PC-3 (cell line): Measurements from ENCODE around the gene NKD2. TPM values are rescaled to one million over a fixed set of nuclear protein-coding genes. Genes with fewer than 3 reads are reported as not detected.

Source experiments
- ATAC-seq: fragments of 200-7000 bp; cut with Tn5 transposase; 2 replicates; pipeline ENCODE4 v1.9.1; 2020; ENCODE audit warnings: mild to moderate bottlenecking, moderate library complexity
- BruUV-seq: library from RNA; stranded (reverse); fragments of 400-500 nt; replicated peaks from 2 replicates; lab custom pipeline; 2021; lab: Mats Ljungman, UMichigan
- CTCF ChIA-PET: fragments of 300-600 bp; sonication (Branson Sonifier 250); formaldehyde crosslinking; loops from one replicate; lab custom pipeline; 2022; ENCODE audit warnings: antibody characterized with exemption; lab: Charles Lee
- POLR2A ChIA-PET: fragments of 300-600 bp; sonication (Branson Sonifier 250); formaldehyde crosslinking; loops from one replicate; lab custom pipeline; 2022; ENCODE audit warnings: antibody characterized with exemption; ENCODE audit not compliant: unreplicated experiment; lab: Charles Lee
- DNase-seq: peaks from one replicate; pipeline ENCODE4 v3.0.0-alpha.2; 2015
- H2AFZ ChIP-seq: fragments of 300-600 bp; sonication (generic); 2 replicates; pipeline ENCODE4 v1.6.0; 2016; ENCODE audit warnings: antibody characterized with exemption, low read length
- H3F3A ChIP-seq: fragments of 300-600 bp; sonication (generic); one replicate; pipeline ENCODE4 v1.6.0; 2017; ENCODE audit warnings: antibody characterized with exemption, low read length, control low read depth, mild to moderate bottlenecking; ENCODE audit not compliant: unreplicated experiment
- H3K27ac ChIP-seq: fragments of 300-600 bp; sonication (generic); 2 replicates; pipeline ENCODE4 v1.5.1; 2016; ENCODE audit warnings: mild to moderate bottlenecking, low read length
- H3K27me3 ChIP-seq: fragments of 300-600 bp; sonication (generic); 2 replicates; pipeline ENCODE4 v1.6.1; 2016; ENCODE audit warnings: low read length, mixed read lengths
- H3K36me3 ChIP-seq: fragments of 300-600 bp; sonication (generic); 2 replicates; pipeline ENCODE4 v1.6.1; 2016; ENCODE audit warnings: low read depth, mixed run types, low read length, mixed read lengths
- H3K4me1 ChIP-seq: fragments of 300-600 bp; sonication (generic); 2 replicates; pipeline ENCODE4 v1.5.1; 2016; ENCODE audit warnings: low read length; ENCODE audit not compliant: insufficient read depth
- H3K4me2 ChIP-seq: fragments of 300-600 bp; sonication (generic); 2 replicates; pipeline ENCODE4 v1.6.0; 2016; ENCODE audit warnings: low read length
- H3K4me3 ChIP-seq: fragments of 300-600 bp; sonication (generic); 2 replicates; pipeline ENCODE4 v1.5.1; 2016; ENCODE audit warnings: mild to moderate bottlenecking, low read length, mixed read lengths
- H3K79me2 ChIP-seq: fragments of 300-600 bp; sonication (generic); 2 replicates; pipeline ENCODE4 v1.6.1; 2017; ENCODE audit warnings: low read length, mixed read lengths
- H3K9ac ChIP-seq: fragments of 300-600 bp; sonication (generic); 2 replicates; pipeline ENCODE4 v1.6.0; 2016; ENCODE audit warnings: mild to moderate bottlenecking, low read length
- H3K9me2 ChIP-seq: fragments of 300-600 bp; sonication (generic); replicated peaks from 2 replicates; pipeline ENCODE4 v1.6.1; 2016; ENCODE audit warnings: mixed run types, low read length, mixed read lengths
- H3K9me3 ChIP-seq: fragments of 300-600 bp; sonication (generic); 2 replicates; pipeline ENCODE4 v1.6.1; 2016; ENCODE audit warnings: low read length, mixed read lengths
- H4K20me1 ChIP-seq: fragments of 300-600 bp; sonication (generic); 2 replicates; pipeline ENCODE4 v1.6.1; 2016; ENCODE audit warnings: low read length, mixed read lengths
- CTCF ChIP-seq: fragments of 300-600 bp; sonication (generic); conservative IDR thresholded peaks from 2 replicates; pipeline ENCODE4 v1.5.1; 2017; ENCODE audit warnings: antibody characterized with exemption, low read depth, mild to moderate bottlenecking, low read length
- EZH2 ChIP-seq: fragments of 300-600 bp; sonication (generic); IDR thresholded peaks from one replicate; pipeline ENCODE4 v1.6.1; 2017; ENCODE audit warnings: antibody characterized with exemption, mild to moderate bottlenecking, low read length; ENCODE audit not compliant: unreplicated experiment
- EZH2phosphoT487 ChIP-seq: fragments of 300-600 bp; sonication (generic); IDR thresholded peaks from 2 replicates; pipeline ENCODE4 v1.6.1; 2018; ENCODE audit warnings: mild to moderate bottlenecking, antibody characterized with exemption, low read length, borderline replicate concordance
- intact Hi-C: fragments of 100-400 bp; cut with micrococcal nuclease; formaldehyde crosslinking; loops from 2 replicates; pipeline ENCODE4 v1.9.0; 2023
- total RNA-seq: library from RNA; depleted of rRNA; stranded (reverse); fragments of >200 nt; gene quantifications from 2 replicates; pipeline ENCODE4 v1.2.3, GENCODE V29; 2014

Gene NKD2
- total RNA-seq, 1 experiment from 2014 or later = 1.6 TPM

- Histone ChIP-seq H3K79me2 (no peaks in the 10 kb centered on the region), H3F3A (no peaks in the 10 kb centered on the region), H3K9me3 (no peaks in the 10 kb centered on the region), H4K20me1 (0 out of 2 replicates have a peak, but pooled peaks cover 5% of the 10 kb centered on the region), H3K9me2 (no peaks in the 10 kb centered on the region), H3K27me3 (no peaks in the 10 kb centered on the region), H2AFZ (no peak overlapping the region), H3K4me3 (no peak overlapping the region), H3K27ac (no peak overlapping the region), H3K4me2 (no peak overlapping the region), H3K36me3 (no peaks in the 10 kb centered on the region), H3K9ac (no peak overlapping the region), H3K4me1 (no peaks in the 10 kb centered on the region)
- no peak for TF ChIP-seq EZH2phosphoT487
- no peak for TF ChIP-seq EZH2
- TF ChIP-seq CTCF = no peak
- CTCF ChIA-PET = no interaction called here
- intact Hi-C loops = loop anchor here (5.0 kb wide), 1 partner anchor 92 kb away; no protein-coding TSS in a partner anchor
- BruUV-seq = no TSS peak
- POLR2A ChIA-PET = no interaction called here
- ATAC-seq (no peak), DNase-seq (no peak)
Observed at GRCh38 chr5:1014346-1014745, 5.7 kb downstream of the NKD2 start.

GRCh38 chr5:1014781-1015221 lies 6.2 kb downstream of the NKD2 start:
- no peak overlapping the region for H2AFZ ChIP-seq
- H3F3A ChIP-seq = no peaks in the 10 kb centered on the region
- no peaks in the 10 kb centered on the region for H3K9me2 ChIP-seq
- no TSS peak for BruUV-seq
- no peak overlapping the region for H3K9ac ChIP-seq
- H3K4me2 ChIP-seq = no peak overlapping the region
- no peak overlapping the region for H3K4me3 ChIP-seq
- no peaks in the 10 kb centered on the region for H3K4me1 ChIP-seq
- DNase-seq = no peak
- H4K20me1 ChIP-seq = 0 out of 2 replicates have a peak, but pooled peaks cover 5% of the 10 kb centered on the region
- H3K9me3 ChIP-seq = no peaks in the 10 kb centered on the region
- ChIA-PET CTCF (no interaction called here), POLR2A (no interaction called here)
- intact Hi-C loops = loop anchor here (5.0 kb wide), 1 partner anchor 92 kb away; no protein-coding TSS in a partner anchor
- H3K36me3 ChIP-seq = no peaks in the 10 kb centered on the region
- H3K79me2 ChIP-seq = no peaks in the 10 kb centered on the region
- no peak for TF ChIP-seq EZH2phosphoT487
- no peak overlapping the region for H3K27ac ChIP-seq
- no peak for ATAC-seq
- no peaks in the 10 kb centered on the region for H3K27me3 ChIP-seq

GRCh38 chr5:1015507-1015906 lies 6.9 kb downstream of the NKD2 start:
- POLR2A ChIA-PET = no interaction called here
- no peaks in the 10 kb centered on the region for H3K4me1 ChIP-seq
- H3K9ac ChIP-seq = no peak overlapping the region
- intact Hi-C loops = no loop called here
- H3K27me3 ChIP-seq = no peaks in the 10 kb centered on the region
- H3F3A ChIP-seq = no peaks in the 10 kb centered on the region
- H3K4me3 ChIP-seq = no peak overlapping the region
- H3K79me2 ChIP-seq = no peaks in the 10 kb centered on the region
- H4K20me1 ChIP-seq = no peaks in the 10 kb centered on the region
- CTCF ChIA-PET = no interaction called here
- DNase-seq (no peak), ATAC-seq (no peak)
- no peaks in the 10 kb centered on the region for H3K36me3 ChIP-seq
- no peaks in the 10 kb centered on the region for H3K9me3 ChIP-seq
- no peak overlapping the region for H3K27ac ChIP-seq
- no peak overlapping the region for H2AFZ ChIP-seq
- TF ChIP-seq EZH2 = no peak
- TF ChIP-seq CTCF = no peak
- no peak for TF ChIP-seq EZH2phosphoT487
- H3K9me2 ChIP-seq = no peaks in the 10 kb centered on the region
- H3K4me2 ChIP-seq = no peak overlapping the region
- BruUV-seq = no TSS peak
